Caco-2 (cell line): Measurements from ENCODE around the gene MEF2B. TPM values are rescaled to one million over a fixed set of nuclear protein-coding genes. Genes with fewer than 3 reads are reported as not detected.

Experiments
- BruUV-seq: library from RNA; stranded (reverse); fragments of 400-500 nt; replicated peaks from 2 replicates; lab custom pipeline; 2021; lab: Mats Ljungman, UMichigan
- CTCF ChIA-PET: fragments of 300-600 bp; sonication (Branson Sonifier 250); formaldehyde crosslinking; loops from one replicate; lab custom pipeline; 2022; ENCODE audit warnings: antibody characterized with exemption; lab: Charles Lee
- POLR2A ChIA-PET: fragments of 300-600 bp; sonication (Branson Sonifier 250); formaldehyde crosslinking; loops from one replicate; lab custom pipeline; 2022; ENCODE audit warnings: antibody characterized with exemption; lab: Charles Lee
- DNase-seq, 2 experiments: peaks; one replicate each; pipeline versions ENCODE4 v3.0.0 to v3.0.0-alpha.2; 2020 to 2022
- H3K27me3 ChIP-seq: replicated peaks from 2 replicates; pipeline ENCODE4 v1.6.0; 2011; ENCODE audit warnings: low read length; ENCODE audit not compliant: control insufficient read depth, insufficient read depth
- H3K36me3 ChIP-seq: 2 replicates; pipeline ENCODE4 v1.5.1; 2011; ENCODE audit warnings: low read length; ENCODE audit not compliant: control insufficient read depth, insufficient read depth
- H3K4me1 ChIP-seq: fragments of 250-450 bp; sonication (Bioruptor Pico); 2 replicates; pipeline ENCODE4 v1.5.1; 2020; ENCODE audit warnings: mild to moderate bottlenecking
- H3K4me3 ChIP-seq: 2 replicates; pipeline ENCODE4 v1.5.1; 2011; ENCODE audit warnings: low read depth, mild to moderate bottlenecking, control low read depth, low read length
- H3K9me3 ChIP-seq: fragments of 250-450 bp; sonication (Bioruptor Pico); 2 replicates; pipeline ENCODE4 v1.5.1; 2020; ENCODE audit warnings: mild to moderate bottlenecking, moderate library complexity
- H3K27ac Mint-ChIP-seq: one replicate; pipeline ENCODE4 v1.8.0; 2022; ENCODE audit warnings: mixed read lengths; ENCODE audit not compliant: unreplicated experiment
- H3K27me3 Mint-ChIP-seq: one replicate; pipeline ENCODE4 v1.8.0; 2022; ENCODE audit warnings: mixed read lengths; ENCODE audit not compliant: insufficient read depth, unreplicated experiment
- H3K36me3 Mint-ChIP-seq: one replicate; pipeline ENCODE4 v1.8.0; 2022; ENCODE audit warnings: mild to moderate bottlenecking, mixed read lengths; ENCODE audit not compliant: insufficient read depth, unreplicated experiment
- H3K4me1 Mint-ChIP-seq: one replicate; pipeline ENCODE4 v1.8.0; 2022; ENCODE audit warnings: low read depth, mixed read lengths; ENCODE audit not compliant: unreplicated experiment
- H3K4me3 Mint-ChIP-seq: one replicate; pipeline ENCODE4 v1.8.0; 2022; ENCODE audit warnings: mild to moderate bottlenecking, moderate library complexity, mixed read lengths; ENCODE audit not compliant: unreplicated experiment
- H3K9me3 Mint-ChIP-seq: one replicate; pipeline ENCODE4 v1.8.0; 2022; ENCODE audit warnings: mixed read lengths; ENCODE audit not compliant: unreplicated experiment
- CTCF ChIP-seq, 2 experiments: fragments of 200-600 bp in 1 of 2; IDR thresholded peaks; 1 replicate in 1 of 2; 2 replicates in 1 of 2; pipeline versions ENCODE4 v1.5.1 to v1.8.0; 2011 to 2022; ENCODE audit warnings: antibody characterized with exemption in 1 of 2, control low read depth in 1 of 2, inconsistent platforms in 1 of 2, low read depth in 1 of 2, low read length in 1 of 2, mild to moderate bottlenecking in 1 of 2, moderate library complexity in 1 of 2; ENCODE audit not compliant: insufficient read depth in 1 of 2, severe bottlenecking in 1 of 2, unreplicated experiment in 1 of 2
- intact Hi-C: fragments of 100-400 bp; cut with micrococcal nuclease; formaldehyde crosslinking; loops from one replicate; pipeline ENCODE4 v1.10.0; 2022; ENCODE audit not compliant: unreplicated experiment
- total RNA-seq: library from RNA; stranded (reverse); gene quantifications from 2 replicates; pipeline ENCODE4 v1.2.3, GENCODE V29; 2022

The MEF2B gene
- total RNA-seq, 1 experiment from 2014 or later = 0.82 TPM

DNA sequence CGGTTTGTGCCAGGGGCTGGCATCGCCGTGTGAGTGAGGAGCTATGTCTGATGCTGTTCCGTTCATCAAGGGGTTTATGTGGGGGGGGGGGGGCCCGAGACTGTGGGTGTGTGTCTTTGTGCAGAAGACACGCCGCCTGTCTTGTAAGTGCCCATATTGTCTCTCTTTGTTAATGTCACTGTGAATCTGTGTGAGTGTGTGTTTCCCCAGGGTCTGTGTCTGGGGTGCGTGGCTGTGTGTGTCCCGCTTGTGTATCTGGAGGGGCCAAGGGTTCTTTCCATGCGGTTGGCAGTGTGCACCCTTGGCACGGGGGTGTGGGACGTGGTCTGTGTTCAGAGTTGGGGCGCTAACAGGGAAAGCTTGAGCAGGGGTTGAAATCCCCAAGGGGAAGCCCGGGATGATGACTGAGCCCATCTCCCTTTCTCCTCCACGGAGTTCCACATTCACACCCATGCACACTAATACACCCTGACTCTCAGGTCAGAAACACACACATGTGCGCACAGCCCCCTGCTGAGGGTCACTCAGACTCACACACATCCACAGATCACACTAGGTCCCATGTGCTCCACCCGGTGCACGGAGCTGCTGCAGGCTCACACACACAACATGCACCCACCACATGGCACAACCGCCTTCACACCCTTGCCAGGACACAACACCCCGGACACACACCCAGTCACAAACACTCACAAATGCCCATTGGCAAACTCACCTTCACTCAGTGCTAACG, 43.5 kb upstream of the MEF2B start:
- no peaks in the 10 kb centered on the region for H3K27me3 ChIP-seq
- Mint-ChIP-seq H3K4me3 (no peak overlapping the region), H3K27ac (no peak overlapping the region), H3K36me3 (no peaks in the 10 kb centered on the region), H3K9me3 (no peaks in the 10 kb centered on the region), H3K27me3 (peaks cover 5% of the 10 kb centered on the region), H3K4me1 (no peaks in the 10 kb centered on the region)
- H3K9me3 ChIP-seq = no peaks in the 10 kb centered on the region
- ChIA-PET CTCF (no interaction called here), POLR2A (no interaction called here)
- no peaks in the 10 kb centered on the region for H3K36me3 ChIP-seq
- BruUV-seq = no TSS peak
- intact Hi-C loops = no loop called here
- no peak for DNase-seq
- no peak overlapping the region for H3K4me3 ChIP-seq
- H3K4me1 ChIP-seq = no peaks in the 10 kb centered on the region
- no peak for TF ChIP-seq CTCF (IDR thresholded peaks at IDR 0.05; ENCODE audit: insufficient read depth in 1 of 2, low read depth in 1 of 2, low read length in 1 of 2, severe bottlenecking in 1 of 2, unreplicated experiment in 1 of 2)

- Mint-ChIP-seq H3K27ac (no peak overlapping the region), H3K4me1 (no peaks in the 10 kb centered on the region), H3K4me3 (no peak overlapping the region), H3K36me3 (no peaks in the 10 kb centered on the region), H3K9me3 (no peaks in the 10 kb centered on the region), H3K27me3 (peaks cover 5% of the 10 kb centered on the region)
- intact Hi-C loops = no loop called here
- TF ChIP-seq CTCF (IDR thresholded peaks at IDR 0.05; ENCODE audit: insufficient read depth in 1 of 2, low read depth in 1 of 2, low read length in 1 of 2, severe bottlenecking in 1 of 2, unreplicated experiment in 1 of 2) = no peak
- H3K36me3 ChIP-seq = no peaks in the 10 kb centered on the region
- no TSS peak for BruUV-seq
- no peak overlapping the region for H3K4me3 ChIP-seq
- no peak for DNase-seq
- no peaks in the 10 kb centered on the region for H3K9me3 ChIP-seq
- no peaks in the 10 kb centered on the region for H3K27me3 ChIP-seq
- H3K4me1 ChIP-seq = no peaks in the 10 kb centered on the region
- ChIA-PET CTCF (no interaction called here), POLR2A (no interaction called here)
These were observed 42.9 kb upstream of the MEF2B start for GRCh38 chr19:19212916-19213315.

DNA sequence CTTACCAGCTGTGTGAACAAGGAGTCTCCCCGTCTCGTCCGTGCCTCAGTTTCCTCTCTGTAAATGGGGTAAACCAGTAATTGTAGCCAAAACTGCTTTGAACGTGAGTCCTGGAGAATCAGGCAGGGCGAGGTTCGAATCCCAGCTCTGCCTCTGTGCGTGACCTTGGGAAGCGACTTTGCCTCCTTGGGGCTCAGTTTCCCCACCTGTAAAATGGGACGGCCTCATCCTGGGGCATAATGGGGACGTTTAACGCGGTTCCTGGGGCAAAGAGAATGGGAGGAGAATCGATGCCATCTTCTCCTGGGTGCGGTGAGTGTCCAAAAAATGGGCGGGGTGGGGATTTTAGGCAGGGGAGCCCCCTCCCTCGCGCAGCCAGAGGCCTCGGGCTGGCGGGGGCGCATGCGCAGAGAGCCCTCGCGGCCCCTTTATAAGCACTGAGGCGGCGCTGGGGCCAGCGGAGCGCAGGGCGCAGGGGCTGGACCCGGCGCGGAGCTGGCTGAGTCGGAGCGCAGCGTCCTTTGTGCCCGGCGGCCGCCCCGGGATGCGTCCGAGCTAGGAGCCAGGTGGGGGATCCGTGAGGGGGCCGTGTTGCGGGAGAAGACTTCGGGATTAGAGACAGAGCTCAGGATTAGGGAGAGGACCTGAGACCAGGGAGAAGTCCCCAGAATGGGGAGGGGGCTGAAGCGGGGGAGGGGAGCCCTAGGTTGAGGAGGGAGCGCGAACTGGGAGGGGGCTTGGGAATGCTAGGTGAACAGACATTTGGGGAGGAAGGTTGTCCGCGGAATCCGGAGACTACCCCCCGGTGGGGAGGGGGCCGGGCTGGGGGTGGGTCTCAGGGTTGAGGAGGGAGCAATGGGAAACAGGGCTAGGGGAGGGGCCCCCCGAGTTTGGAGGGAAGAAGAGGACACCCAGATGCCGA, 41.7 kb upstream of the MEF2B start, which contains the start of gene NCAN:
Gene NCAN, plus strand, starts transcription at position 460 of the 922 bp plus-strand sequence. CDS start 4,996 bp downstream, outside the sequence.
- Mint-ChIP-seq H3K4me1 (no peaks in the 10 kb centered on the region), H3K36me3 (no peaks in the 10 kb centered on the region), H3K9me3 (no peaks in the 10 kb centered on the region), H3K27ac (no peak within 1 kb of the TSS), H3K4me3 (no peak within 1 kb of the TSS), H3K27me3 (peaks cover 5% of the 10 kb centered on the region)
- H3K9me3 ChIP-seq = no peaks in the 10 kb centered on the region
- intact Hi-C loops = no loop called here
- H3K4me1 ChIP-seq = no peaks in the 10 kb centered on the region
- no peaks in the 10 kb centered on the region for H3K36me3 ChIP-seq
- H3K4me3 ChIP-seq = no peak within 1 kb of the TSS
- DNase-seq = no peak
- TF ChIP-seq CTCF (IDR thresholded peaks at IDR 0.05; ENCODE audit: insufficient read depth in 1 of 2, low read depth in 1 of 2, low read length in 1 of 2, severe bottlenecking in 1 of 2, unreplicated experiment in 1 of 2) = no peak
- POLR2A ChIA-PET = no interaction called here
- BruUV-seq = no TSS peak
- CTCF ChIA-PET = no interaction called here
- H3K27me3 ChIP-seq = no peaks in the 10 kb centered on the region
